HG03520 (cell line): ENCODE measurements around the gene AGTRAP.

Experiments
- ATAC-seq: cut with Tn5 transposase; IDR thresholded peaks from one replicate; pipeline ENCODE4 v1.9.1; 2021; ENCODE audit warnings: mild to moderate bottlenecking, moderate library complexity; ENCODE audit not compliant: unreplicated experiment

The AGTRAP gene

DNA sequence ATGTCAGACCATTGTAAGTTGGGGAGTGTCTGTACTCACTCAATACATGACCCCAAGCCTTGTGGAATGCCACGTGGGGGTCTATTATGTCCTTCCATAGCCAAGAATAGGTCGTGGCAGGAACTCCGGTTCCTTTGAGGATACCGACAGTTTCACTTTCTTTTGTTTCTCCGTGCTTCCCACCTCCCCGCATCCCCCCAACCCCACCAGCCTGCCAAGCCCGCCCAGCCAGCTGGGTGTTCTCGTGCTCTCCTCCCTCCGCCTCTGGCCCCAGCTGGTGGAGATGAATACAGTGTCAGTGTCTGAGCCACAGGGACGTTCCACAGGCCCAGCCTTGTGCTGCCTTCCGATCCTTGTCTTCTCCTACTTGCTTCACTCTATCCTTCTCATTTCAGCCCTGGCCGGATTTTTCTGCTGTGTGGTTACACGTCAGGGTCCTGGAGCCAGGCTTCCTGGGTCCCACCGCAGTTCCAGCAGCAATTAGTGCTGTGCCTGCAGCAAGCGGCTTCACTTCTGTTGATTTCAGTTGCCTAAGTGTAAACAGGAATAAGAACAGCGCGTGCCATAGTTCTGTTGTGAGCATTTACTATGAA, 4.1 kb upstream of the AGTRAP start:
- ATAC-seq = no peak

DNA sequence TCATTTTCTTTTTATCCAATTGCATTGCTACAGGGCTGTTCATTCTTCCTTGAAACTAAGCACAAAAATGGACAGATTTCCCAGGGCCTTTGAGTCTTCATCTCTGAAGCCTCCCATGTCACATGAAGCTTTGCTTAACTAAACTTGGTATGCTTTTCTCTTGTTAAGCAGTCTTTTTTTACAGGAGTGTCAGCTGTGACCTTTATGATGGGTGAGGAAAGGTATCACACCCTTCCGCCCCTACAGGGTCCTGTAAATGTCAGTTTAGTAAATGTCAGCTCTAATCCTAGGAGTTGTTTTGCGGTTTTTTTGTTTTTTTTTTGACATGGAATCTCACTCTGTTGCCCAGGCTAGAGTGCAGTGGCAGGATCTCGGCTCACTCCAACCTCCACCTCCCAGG, 2.6 kb upstream of the AGTRAP start:
- ATAC-seq = no peak

DNA sequence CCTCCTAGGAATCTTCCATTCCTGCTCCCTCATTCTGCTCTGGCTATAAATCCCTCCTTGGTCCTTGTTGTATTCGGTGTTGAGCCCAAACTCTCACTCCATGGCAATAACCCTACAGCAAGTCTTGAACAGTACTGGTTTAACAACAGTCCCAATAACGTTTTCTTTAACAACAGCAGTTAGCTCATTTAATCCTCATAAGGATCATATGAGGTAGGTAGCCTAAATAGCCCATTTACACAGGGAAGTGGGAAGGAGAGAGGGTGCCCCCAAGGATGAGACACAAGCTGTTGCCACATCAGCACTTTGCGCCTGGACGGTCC, 444 bp upstream of the AGTRAP start:
- ATAC-seq = no peak

DNA sequence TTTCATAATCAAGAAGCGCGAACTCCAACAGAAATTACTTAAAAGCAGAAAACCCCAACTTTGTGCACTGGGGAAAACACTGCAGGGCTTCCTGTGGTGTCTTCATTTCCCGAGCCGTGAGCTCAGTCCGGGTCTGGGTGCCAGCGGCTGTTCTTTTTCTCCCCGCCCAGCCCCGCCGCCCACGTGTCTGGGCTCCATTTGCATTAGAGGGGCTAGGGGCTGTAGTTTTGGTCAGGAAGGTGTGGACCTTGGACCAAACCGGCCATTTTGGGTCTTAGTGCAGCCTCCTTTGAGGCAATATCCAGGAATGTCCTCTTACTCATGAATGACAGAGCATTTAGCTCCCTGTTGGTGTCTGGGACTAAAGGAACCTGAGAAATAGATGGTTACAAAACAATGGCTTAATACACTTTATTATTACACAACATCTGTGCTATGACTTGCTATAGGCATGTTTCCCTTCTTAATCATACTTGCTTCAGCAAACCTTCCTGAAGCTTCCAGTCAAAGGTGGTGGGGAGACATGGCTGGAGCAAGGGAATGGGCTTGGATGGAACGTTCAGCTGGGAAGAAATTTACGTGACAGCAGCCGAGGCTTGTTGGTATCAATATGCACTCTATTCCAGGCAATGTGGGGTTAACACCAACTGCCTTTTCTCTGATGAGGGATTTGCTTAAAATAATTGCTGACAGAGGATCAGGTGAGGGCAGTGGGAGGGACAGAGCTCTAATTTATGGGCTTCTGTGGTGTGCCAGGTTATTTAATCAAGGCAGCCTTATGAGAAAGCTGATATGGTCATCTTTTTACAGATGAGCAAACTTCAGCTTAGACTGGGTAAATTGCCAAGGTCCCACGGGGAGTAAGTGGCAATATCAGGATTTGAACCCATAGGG, 1.1 kb downstream of the AGTRAP start:
- no peak for ATAC-seq

DNA sequence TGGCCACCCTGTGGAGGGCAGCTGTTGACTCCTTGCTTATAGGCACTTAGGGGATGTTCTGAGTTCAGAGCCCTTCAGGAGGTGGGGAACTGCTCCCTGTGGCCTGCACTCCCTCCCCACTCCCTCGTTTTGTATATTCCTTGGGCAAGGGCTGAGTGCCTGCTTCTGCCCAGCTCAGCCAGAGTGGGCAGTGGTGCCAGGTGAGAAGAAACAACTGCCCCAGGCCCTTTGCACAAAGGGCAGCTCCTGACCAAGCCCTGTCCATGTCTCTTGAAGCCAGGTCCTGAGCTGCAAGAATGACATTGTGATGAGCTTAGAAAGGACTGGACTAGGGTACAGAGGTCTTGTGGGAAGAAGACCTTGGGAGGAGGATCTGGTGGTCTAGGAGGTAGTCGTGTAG, 2.2 kb downstream of the AGTRAP start:
- ATAC-seq = no peak

DNA sequence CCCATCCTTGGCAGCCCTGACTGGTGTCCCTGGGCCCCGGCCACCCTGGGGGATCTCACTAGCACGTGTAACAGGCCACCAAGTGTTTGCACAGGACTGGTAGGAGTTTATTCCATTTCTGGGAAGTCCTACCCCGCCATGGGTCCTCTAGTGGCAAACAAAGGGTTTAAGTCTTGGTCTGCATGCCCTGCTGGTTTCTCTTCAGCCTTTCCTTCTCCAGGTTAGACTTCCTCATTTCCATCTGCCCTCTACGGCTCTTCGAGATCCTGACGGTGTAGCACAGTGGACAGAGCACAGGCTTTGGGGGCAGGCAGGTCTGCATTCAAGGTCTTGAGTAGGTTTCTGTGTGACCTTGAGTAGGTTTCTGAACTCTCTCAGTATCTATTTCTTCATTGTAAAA, 2.8 kb downstream of the AGTRAP start:
- ATAC-seq = no peak

DNA sequence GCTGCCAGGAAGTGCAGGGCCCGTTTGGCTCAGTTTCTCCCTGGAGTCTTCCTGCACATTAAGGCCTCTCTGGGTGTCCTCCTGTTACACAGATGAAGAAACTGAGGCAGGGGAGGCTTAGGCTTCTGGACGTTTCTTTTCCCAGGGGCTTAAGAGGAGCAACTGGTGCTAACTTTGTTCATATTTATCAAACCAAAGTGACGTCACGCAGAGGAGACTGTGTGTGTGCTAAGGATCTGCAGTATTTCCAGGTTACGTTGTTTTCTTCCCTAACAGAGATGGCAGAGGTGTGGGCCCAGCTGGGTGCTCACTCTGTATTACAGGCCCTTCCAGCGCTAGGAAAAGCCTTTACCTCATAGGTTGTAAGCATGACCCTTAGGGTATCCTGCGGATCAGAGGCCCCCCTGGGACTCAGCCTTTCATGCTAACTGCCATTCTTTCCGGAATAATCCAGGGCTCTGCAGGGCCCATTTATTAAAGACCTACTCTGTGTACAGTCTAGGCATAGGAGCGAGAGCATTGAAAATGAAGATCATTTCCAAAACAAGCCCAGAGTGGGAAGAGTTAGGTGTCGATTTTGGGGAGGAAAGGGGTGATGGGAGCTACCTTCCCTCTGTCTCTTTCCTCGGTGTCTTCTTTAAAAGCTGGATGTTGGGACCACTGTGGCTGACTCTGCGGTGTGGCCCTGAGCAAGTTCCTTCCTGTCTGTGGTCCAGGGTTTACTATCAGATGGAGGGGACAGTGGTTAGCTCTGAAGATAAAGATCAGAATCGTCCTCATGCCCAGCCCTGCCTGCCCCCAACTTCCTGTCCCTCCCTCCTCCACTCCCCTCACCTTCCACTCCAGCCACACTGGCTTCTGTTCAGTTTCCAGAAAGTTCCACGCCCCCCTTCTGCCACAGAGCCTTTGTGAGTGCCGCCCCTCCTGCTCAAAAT, 4.6 kb downstream of the AGTRAP start:
- no peak for ATAC-seq

DNA sequence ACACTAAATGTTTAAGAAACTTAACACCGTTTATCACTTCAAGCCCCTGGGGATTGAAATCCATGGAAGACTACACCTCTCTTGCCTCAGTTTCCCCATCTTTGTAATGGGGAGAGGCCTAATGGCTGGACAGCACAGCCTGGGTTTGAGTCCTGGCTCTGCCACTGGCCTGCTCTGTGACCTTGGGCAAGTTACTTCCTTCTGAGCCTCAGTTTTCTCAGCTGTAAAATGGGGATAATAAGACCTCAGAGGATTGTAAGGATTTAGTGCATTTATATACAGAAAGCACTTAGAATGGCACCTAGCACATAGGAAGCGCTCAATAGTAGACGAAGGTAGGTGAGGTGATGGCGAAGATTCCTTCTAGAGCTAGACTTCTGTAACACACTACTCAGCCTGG, 5.5 kb downstream of the AGTRAP start:
- no peak for ATAC-seq

DNA sequence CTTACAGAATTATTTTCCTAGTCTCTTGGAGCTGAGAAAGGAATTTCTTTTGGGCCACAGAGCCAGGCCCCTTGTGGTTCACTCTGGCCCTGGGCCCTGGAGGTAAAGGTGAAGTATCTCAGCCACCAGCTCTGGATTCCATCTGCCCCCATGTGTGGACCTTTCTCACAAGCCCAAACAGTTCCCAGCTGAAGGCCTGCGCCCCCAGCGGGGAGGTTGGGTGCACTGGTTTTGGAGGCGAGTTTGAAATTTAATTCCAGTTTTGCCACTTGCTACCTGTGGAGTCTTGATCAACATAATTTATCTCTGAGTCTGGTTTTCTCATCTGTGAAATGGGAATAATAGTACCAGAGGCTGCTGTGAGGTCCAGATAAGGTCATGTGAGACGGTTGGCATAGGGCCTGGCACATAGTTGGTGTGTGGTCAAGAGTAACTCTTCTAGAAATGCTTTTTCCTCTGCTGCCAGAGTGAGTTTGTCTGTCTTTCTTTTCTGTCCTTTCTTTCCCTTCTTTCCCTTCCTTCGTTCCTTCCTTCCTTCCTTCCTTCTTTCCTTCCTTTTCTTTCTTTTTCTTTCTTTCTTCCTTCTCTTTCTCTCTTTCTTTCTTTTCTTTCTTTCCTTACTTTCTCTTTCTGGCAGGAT, 6.1 kb downstream of the AGTRAP start:
- no peak for ATAC-seq

DNA sequence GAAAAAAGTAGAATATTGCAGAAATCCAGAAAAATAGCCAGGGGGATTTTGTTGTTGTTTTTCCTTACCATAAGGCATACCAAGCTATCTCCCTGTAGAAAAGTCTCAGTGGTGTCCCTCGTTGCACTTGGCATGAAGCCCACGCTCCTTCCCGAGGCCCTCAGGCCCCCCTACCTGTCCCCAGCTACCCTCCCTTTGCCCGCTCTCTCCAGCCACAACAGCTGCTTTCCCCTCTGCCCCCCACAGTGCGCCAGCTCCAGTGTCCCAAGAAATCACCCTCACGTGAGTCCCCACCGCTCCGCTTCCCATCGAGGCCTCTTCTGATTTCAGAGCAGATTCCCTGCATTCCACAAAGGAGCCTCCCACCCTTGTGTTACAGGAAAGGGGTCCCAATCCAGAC, 8.4 kb downstream of the AGTRAP start:
- ATAC-seq = no peak

DNA sequence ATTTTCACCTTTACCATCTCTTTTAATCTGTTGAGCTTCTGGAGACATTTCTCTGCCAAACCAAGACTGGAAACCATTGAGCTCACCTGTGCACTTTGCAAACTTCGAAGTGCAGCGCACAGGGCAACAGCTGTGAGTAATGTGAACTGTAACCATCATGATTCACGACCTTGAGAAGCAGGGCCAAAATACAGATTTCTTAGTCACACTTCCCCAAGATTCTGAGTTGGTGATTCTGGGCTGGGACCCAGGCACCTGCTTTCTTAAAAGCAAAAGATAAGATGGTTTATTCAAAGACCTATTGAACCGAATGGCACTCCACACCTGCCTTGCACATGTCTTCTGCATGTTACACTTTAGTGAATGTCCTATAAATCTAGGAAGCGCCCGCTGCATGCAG, 10.2 kb downstream of the AGTRAP start:
- no peak for ATAC-seq

DNA sequence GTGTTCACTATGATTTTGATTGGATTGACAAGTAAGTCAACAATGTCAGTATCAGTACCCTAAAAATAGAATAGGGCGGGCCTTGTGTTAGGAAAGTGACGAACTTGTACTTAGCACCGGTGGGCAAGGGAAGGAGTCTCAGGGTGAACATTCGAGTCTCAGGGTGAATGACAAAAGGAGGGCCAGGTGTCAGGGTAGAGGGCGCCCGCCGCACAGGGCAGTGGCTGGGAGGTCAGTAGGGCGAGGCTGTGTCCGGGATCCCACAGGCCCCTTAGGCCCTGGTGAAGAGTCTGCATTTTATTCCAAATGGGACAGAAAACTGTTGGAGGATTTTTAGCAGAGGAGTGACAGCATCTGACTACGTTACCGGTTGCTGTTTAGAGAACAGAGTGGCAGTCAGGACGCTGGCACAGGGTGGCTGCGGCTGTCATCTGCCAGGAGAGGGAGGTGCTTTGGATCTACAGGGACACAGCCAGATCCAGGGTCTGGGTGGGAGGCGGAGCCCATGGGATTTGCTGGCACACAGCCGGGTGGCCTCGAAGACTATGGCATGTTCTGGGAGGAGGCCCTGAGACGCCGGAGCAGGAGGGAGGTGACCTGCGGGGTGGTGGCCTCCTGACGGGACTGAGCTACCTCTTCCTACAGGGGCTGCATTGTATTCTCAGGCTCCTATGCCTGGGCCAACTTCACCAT, 11.0 kb downstream of the AGTRAP start:
- no peak for ATAC-seq

DNA sequence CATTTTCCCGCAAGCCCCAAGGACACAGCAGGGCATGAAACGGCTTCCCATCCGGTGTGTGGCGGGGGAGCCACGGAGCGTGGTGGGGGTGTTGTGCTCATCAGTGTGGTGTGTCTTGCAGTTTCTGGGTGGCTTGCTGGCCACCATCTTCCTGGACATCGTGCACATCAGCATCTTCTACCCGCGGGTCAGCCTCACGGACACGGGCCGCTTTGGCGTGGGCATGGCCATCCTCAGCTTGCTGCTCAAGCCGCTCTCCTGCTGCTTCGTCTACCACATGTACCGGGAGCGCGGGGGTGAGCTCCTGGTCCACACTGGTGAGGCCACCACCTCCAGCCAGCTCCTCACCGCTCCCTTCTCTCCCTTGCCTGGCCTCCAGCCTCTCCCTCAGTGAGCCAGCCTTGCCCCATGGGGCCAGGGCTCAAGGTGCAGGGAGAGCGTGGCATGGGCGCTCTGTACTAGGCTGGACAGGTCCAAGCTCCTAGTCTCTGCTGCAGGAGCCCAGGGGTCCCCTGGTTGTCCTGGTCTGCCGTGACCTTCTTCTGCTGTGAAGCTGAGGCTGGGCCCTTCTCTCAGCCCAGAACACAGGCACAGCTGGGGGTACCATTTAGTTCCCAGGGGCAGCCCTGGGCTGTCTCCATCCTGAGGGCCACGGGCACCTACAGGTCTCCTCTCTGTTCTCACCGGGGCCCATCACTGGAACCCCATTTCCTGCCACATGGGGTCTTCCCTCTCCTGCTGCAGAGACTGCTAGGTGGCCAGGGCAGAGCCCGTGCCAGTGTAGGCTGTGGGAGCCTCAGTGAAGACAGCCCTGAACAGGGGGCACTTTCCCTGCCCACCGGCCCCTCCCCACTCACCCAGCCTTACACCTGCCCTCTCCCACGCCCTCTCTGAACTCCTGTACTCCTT, 12.6 kb downstream of the AGTRAP start:
- ATAC-seq = no peak

DNA sequence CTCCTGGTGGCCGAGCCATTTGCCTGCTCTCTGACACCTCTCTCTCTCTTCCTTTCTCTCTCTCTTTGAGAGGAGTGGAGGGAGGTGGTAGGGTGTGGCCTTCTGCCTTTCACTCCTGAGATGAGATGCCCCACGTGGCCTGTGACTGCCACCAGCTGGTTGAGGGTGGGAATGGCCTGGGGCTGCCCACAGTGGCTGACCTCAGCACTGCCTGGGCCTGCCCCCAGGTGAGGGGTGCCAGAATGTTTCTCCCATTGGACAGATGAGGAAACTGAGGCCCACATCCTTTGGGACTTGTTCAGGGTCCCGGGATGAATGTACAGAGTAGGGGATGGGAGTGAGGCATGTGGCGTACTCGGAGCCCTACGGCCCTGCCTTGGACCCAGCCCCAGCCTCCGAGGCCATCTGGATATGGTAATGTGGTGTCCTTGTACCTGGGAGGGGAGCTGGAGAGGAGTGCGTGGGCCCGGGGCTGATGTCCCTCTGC, 13.3 kb downstream of the AGTRAP start:
- no peak for ATAC-seq

DNA sequence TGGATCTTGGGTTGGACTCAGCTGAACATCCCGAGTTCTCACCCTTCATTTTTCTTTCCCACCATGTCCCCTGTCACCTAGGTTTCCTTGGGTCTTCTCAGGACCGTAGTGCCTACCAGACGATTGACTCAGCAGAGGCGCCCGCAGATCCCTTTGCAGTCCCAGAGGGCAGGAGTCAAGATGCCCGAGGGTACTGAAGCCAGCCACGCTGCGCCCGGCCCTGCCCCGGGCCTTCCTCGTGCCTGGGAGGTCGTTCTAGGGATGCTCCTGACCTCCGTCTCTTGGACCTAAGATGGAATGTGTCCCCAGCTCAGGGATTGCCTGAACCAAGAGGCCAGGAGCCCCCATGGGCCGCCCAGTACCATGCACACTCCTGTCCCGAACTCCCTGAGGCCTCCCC, 14.1 kb downstream of the AGTRAP start:
- ATAC-seq = no peak

DNA sequence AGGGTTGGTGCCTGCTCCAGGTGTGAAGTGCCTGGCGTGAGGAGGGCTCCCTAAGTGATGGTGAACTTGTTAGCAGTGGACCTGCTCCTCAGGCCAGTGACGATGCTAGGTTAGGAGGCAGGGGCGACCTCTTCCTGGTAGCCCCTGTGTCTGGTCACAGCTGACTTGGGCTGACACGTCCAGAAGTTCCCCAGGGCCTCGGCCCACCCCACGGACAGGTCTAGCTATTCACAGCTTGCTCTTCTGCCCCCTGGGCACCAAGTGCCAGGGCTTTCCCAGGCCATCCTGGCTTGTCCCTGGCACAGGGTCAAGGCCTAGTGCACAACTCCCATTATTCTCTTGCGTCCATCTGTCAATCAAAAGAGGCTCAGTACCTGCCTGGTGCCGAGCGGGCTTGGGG, 15.2 kb downstream of the AGTRAP start:
- no peak for ATAC-seq

DNA sequence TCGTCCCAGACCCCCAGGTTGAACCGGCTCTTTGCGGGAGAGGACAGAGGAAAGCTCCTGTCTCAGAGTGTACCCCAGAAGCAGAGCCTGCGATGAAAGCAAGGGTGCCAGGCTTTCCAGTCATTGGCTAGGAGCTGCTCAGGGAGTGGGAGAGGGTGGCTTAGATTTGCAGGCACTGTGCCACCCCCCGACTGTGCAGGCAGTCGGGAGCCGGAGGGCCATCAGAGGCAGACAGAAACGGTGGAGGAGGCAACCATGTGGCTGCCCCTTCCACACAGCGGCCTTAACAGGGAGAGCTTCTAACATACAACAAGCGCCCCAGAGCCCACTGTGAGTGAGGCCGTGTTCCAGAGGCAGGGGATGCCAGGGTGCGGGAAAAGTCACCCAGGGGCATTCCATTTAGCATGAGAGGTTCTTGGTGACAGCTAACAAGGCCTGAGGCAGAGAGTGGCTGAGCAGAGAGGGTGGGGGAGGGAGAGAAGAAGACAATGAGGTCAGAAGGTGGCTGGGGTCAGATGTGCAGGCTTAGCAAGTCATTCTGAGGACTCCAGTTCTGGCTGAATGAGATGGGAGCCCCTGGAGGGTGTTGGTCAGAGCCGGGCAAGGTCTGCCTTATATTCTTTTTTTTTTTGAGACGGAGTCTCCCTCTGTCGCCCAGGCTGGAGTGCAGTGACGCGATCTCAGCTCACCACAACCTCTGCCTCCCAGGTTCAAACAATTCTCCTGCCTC, 16.6 kb downstream of the AGTRAP start:
- ATAC-seq = no peak

DNA sequence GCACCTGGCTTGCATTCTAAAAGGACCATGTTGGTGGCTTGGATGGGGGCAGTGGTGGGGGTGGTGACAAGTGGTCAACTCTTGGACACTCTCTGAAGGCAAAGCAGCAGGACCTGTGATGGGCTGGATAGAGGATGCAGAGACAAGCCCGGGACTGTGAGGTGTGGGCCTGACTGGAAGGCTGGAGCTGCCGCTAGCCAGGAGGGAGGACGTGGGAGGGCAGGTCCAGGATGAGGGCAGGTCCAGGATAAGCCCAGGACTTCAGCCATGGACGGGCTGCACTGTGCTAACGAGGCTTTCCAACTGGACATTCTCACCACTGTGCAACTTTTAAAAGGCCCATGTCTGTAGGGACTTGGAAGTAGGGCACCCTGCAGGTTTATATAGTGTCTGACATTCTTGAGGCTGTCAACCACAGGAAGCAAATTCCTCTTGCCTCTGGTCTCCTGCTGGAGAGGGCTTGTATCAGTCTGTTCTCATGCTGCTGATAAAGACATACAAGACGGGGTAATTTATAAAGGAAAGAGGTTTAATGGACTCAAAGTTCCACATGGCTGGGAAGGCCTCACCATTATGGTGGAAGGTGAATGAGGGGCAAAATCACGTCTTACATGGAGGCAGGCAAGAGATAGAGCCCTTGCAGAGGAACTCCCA, 17.7 kb downstream of the AGTRAP start:
- ATAC-seq = no peak
